GM04503 (cell line): ENCODE results near the gene ADAD1.

ENCODE experiments used
- DNase-seq: peaks from one replicate; pipeline ENCODE4 v3.0.0-alpha.2; 2012; ENCODE audit warnings: low read depth

Gene ADAD1

GRCh38 chr4:122456231-122457116 lies 77.7 kb downstream of the ADAD1 start, which contains the start of gene IL2:
IL2 (minus strand) TSS chr4:122456725; CDS start chr4:122456440, 285 bp downstream.
- DNase-seq = no peak

GRCh38 chr4:122458625-122459024 lies 79.8 kb downstream of the ADAD1 start:
- peak; percentile 9 for DNase-seq

- DNase-seq = no peak
Observed at GRCh38 chr4:122469457-122469856, 90.6 kb downstream of the ADAD1 start.

GRCh38 chr4:122475233-122475632 lies 96.4 kb downstream of the ADAD1 start:
- DNase-seq = no peak

GRCh38 chr4:122476126-122476525 lies 97.3 kb downstream of the ADAD1 start:
- DNase-seq = no peak

- no peak for DNase-seq
Observed at GRCh38 chr4:122476745-122477144, 97.9 kb downstream of the ADAD1 start.
